HEK293 (cell line): ENCODE data around the gene CYP4F8.

Source experiments
- CTCF ChIA-PET: fragments of 350-600 bp; formaldehyde crosslinking; extraction: SDS; loops from one replicate; lab custom pipeline; 2021; ENCODE audit warnings: antibody characterized with exemption; lab: Yijun Ruan, JAX
- POLR2A ChIA-PET: fragments of 300-600 bp; formaldehyde crosslinking; extraction: SDS; loops from one replicate; lab custom pipeline; 2020; ENCODE audit warnings: antibody characterized with exemption, inconsistent platforms; lab: Yijun Ruan, JAX
- H3K27ac ChIP-seq: fragments of 200-500 bp; sonication (Bioruptor generic); 2 replicates; pipeline ENCODE4 v1.5.1; 2014; ENCODE audit warnings: low read depth, low read length, control low read depth, inconsistent platforms; ENCODE audit errors: extremely low read depth
- H3K36me3 ChIP-seq, 2 experiments: fragments of 200-500 bp in 1 of 2; sonication (Bioruptor generic) in 1 of 2; 1 replicate in 1 of 2; 2 replicates in 1 of 2; pipeline ENCODE4 v1.5.1; 2014 to 2017; ENCODE audit warnings: inconsistent platforms in 2 of 2, low read length in 2 of 2; ENCODE audit not compliant: control insufficient read depth in 2 of 2, insufficient read depth in 1 of 2
- H3K4me1 ChIP-seq: fragments of 200-500 bp; sonication (Bioruptor generic); 2 replicates; pipeline ENCODE4 v1.5.1; 2014; ENCODE audit warnings: mild to moderate bottlenecking, low read length, inconsistent platforms; ENCODE audit not compliant: control insufficient read depth, insufficient read depth
- H3K4me3 ChIP-seq: 2 replicates; pipeline ENCODE4 v1.5.1; 2011; ENCODE audit warnings: low read depth, mild to moderate bottlenecking, control low read depth, low read length, moderate library complexity
- H3K9me3 ChIP-seq: fragments of 200-500 bp; sonication (Bioruptor generic); 2 replicates; pipeline ENCODE4 v1.5.1; 2014; ENCODE audit warnings: low read depth, low read length, inconsistent platforms; ENCODE audit not compliant: control insufficient read depth, insufficient read depth
- GLIS2 ChIP-seq: fragments of 450-650 bp; formaldehyde crosslinking; IDR thresholded peaks from 2 replicates; pipeline ENCODE4 v1.5.1; 2016; ENCODE audit warnings: missing biosample characterization, missing genetic modification characterization
- INSM2 ChIP-seq: fragments of 450-650 bp; formaldehyde crosslinking; IDR thresholded peaks from 2 replicates; pipeline ENCODE4 v1.5.1; 2016; ENCODE audit warnings: missing biosample characterization, missing genetic modification characterization
- KLF16 ChIP-seq: fragments of 450-650 bp; formaldehyde crosslinking; IDR thresholded peaks from 2 replicates; pipeline ENCODE4 v1.5.1; 2017; ENCODE audit warnings: missing biosample characterization, missing genetic modification characterization
- PATZ1 ChIP-seq: fragments of 450-650 bp; formaldehyde crosslinking; IDR thresholded peaks from 2 replicates; pipeline ENCODE4 v1.5.1; 2016; ENCODE audit warnings: missing biosample characterization, missing genetic modification characterization
- SP2 ChIP-seq: fragments of 450-650 bp; formaldehyde crosslinking; IDR thresholded peaks from 2 replicates; pipeline ENCODE4 v1.5.1; 2016; ENCODE audit warnings: missing biosample characterization, missing genetic modification characterization
- ZNF133 ChIP-seq: fragments of 450-650 bp; formaldehyde crosslinking; IDR thresholded peaks from 2 replicates; pipeline ENCODE4 v1.5.1; 2016; ENCODE audit warnings: missing biosample characterization, missing genetic modification characterization
- ZNF138 ChIP-seq: fragments of 450-650 bp; formaldehyde crosslinking; IDR thresholded peaks from 2 replicates; pipeline ENCODE4 v1.5.1; 2016; ENCODE audit warnings: missing biosample characterization, missing genetic modification characterization, borderline replicate concordance
- ZNF140 ChIP-seq: fragments of 450-650 bp; formaldehyde crosslinking; IDR thresholded peaks from 2 replicates; pipeline ENCODE4 v1.5.1; 2016; ENCODE audit warnings: missing biosample characterization, missing genetic modification characterization
- ZNF157 ChIP-seq: fragments of 450-650 bp; formaldehyde crosslinking; IDR thresholded peaks from 2 replicates; pipeline ENCODE4 v1.5.1; 2016; ENCODE audit warnings: missing biosample characterization, missing genetic modification characterization
- ZNF184 ChIP-seq: fragments of 450-650 bp; IDR thresholded peaks from 2 replicates; pipeline ENCODE4 v1.5.1; 2018; ENCODE audit warnings: missing biosample characterization, mild to moderate bottlenecking, missing genetic modification characterization
- ZNF311 ChIP-seq: fragments of 450-650 bp; formaldehyde crosslinking; IDR thresholded peaks from 2 replicates; pipeline ENCODE4 v1.5.1; 2017; ENCODE audit warnings: missing biosample characterization, missing genetic modification characterization, borderline replicate concordance
- ZNF394 ChIP-seq: fragments of 450-650 bp; formaldehyde crosslinking; IDR thresholded peaks from 2 replicates; pipeline ENCODE4 v1.5.1; 2016; ENCODE audit warnings: missing biosample characterization, missing genetic modification characterization, mild to moderate bottlenecking, moderate library complexity, borderline replicate concordance
- ZNF530 ChIP-seq: fragments of 450-650 bp; formaldehyde crosslinking; IDR thresholded peaks from 2 replicates; pipeline ENCODE4 v1.5.1; 2016; ENCODE audit warnings: low read depth, missing biosample characterization, missing genetic modification characterization
- ZNF544 ChIP-seq: fragments of 450-650 bp; formaldehyde crosslinking; IDR thresholded peaks from 2 replicates; pipeline ENCODE4 v1.5.0; 2017; ENCODE audit warnings: missing biosample characterization, missing genetic modification characterization
- ZNF555 ChIP-seq: fragments of 450-650 bp; formaldehyde crosslinking; conservative IDR thresholded peaks from 2 replicates; pipeline ENCODE4 v1.5.1; 2017; ENCODE audit warnings: missing biosample characterization, mild to moderate bottlenecking, missing genetic modification characterization, inconsistent platforms
- ZNF639 ChIP-seq: fragments of 450-650 bp; formaldehyde crosslinking; IDR thresholded peaks from 2 replicates; pipeline ENCODE4 v1.5.1; 2016; ENCODE audit warnings: missing biosample characterization, missing genetic modification characterization
- ZNF654 ChIP-seq: fragments of 450-650 bp; formaldehyde crosslinking; IDR thresholded peaks from 2 replicates; pipeline ENCODE4 v1.5.1; 2016; ENCODE audit warnings: low read depth, missing biosample characterization, missing genetic modification characterization
- ZNF692 ChIP-seq: fragments of 450-650 bp; formaldehyde crosslinking; IDR thresholded peaks from 2 replicates; pipeline ENCODE4 v1.5.1; 2016; ENCODE audit warnings: missing biosample characterization, missing genetic modification characterization
- TF ChIP-seq, protein P1 (sequence below): fragments of 450-650 bp; IDR thresholded peaks from 2 replicates; pipeline ENCODE4 v1.5.1; 2018; ENCODE audit warnings: missing biosample characterization, mild to moderate bottlenecking, missing genetic modification characterization

The CYP4F8 gene

GRCh38 chr19:15614507-15615379 is at the start of gene CYP4F8:
TSS of gene CYP4F8 (plus strand) at chr19:15615218. CDS start at chr19:15615617, 399 bp downstream.
- Histone ChIP-seq H3K4me1 (no peaks in the 10 kb centered on the region), H3K27ac (no peak within 1 kb of the TSS), H3K9me3 (no peaks in the 10 kb centered on the region), H3K36me3 (no peaks in the 10 kb centered on the region), H3K4me3 (no peak within 1 kb of the TSS)
- ChIA-PET POLR2A (no interaction called here), CTCF (interaction anchor here (0.6 to 2.1 kb wide), 2 partner anchors 15 to 225 kb away, joined by 5 read pairs; no protein-coding TSS in a partner anchor)
- no peak for TF ChIP-seq ZNF692 (tag by site-specific recombination)
- TF ChIP-seq ZNF530 (tag by site-specific recombination): no peak
- TF ChIP-seq PATZ1: no peak
- TF ChIP-seq ZNF184 (tag by site-specific recombination): no peak
- TF ChIP-seq, protein P1, sequence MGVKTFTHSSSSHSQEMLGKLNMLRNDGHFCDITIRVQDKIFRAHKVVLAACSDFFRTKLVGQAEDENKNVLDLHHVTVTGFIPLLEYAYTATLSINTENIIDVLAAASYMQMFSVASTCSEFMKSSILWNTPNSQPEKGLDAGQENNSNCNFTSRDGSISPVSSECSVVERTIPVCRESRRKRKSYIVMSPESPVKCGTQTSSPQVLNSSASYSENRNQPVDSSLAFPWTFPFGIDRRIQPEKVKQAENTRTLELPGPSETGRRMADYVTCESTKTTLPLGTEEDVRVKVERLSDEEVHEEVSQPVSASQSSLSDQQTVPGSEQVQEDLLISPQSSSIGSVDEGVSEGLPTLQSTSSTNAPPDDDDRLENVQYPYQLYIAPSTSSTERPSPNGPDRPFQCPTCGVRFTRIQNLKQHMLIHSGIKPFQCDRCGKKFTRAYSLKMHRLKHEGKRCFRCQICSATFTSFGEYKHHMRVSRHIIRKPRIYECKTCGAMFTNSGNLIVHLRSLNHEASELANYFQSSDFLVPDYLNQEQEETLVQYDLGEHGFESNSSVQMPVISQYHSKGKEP (tag by site-specific recombination): no peak
- no peak for TF ChIP-seq ZNF140
- TF ChIP-seq ZNF133 (tag by site-specific recombination): no peak
- no peak for TF ChIP-seq KLF16 (tag by site-specific recombination)
- no peak for TF ChIP-seq ZNF311 (tag by site-specific recombination)
- TF ChIP-seq ZNF555 (tag by site-specific recombination): no peak
- TF ChIP-seq ZNF394 (tag by site-specific recombination): no peak
- no peak for TF ChIP-seq INSM2 (tag by site-specific recombination)
- TF ChIP-seq ZNF639 (tag by site-specific recombination): no peak
- no peak for TF ChIP-seq ZNF138 (tag by site-specific recombination)
- TF ChIP-seq SP2 (tag by site-specific recombination): no peak
- TF ChIP-seq ZNF654 (tag by site-specific recombination): no peak
- no peak for TF ChIP-seq GLIS2
- no peak for TF ChIP-seq ZNF157 (tag by site-specific recombination)
- no peak for TF ChIP-seq ZNF544 (tag by site-specific recombination)
